Right cardiac atrium (tissue), 5 donors: ENCODE measurements around the gene MYO15A. TPM values are rescaled to one million over a fixed set of nuclear protein-coding genes. Genes with fewer than 3 reads are reported as not detected.

Experiments used
- ATAC-seq, 2 donors: fragments of 200-7000 bp; cut with Tn5 transposase; one replicate each; pipeline versions ENCODE4 v1.8.0 to v1.9.1; 2020; ENCODE audit warnings: moderate library complexity in 2 of 2, mild to moderate bottlenecking in 1 of 2
- DNase-seq, 3 donors: peaks; one replicate each; pipeline ENCODE4 v3.0.0-alpha.2; 2020
- H3K27ac ChIP-seq: one replicate; pipeline ENCODE4 v1.5.1; 2013; ENCODE audit warnings: mild to moderate bottlenecking, low read length, control low read depth, moderate library complexity
- H3K27me3 ChIP-seq: one replicate; pipeline ENCODE4 v1.6.1; 2013; ENCODE audit not compliant: control insufficient read depth, insufficient read depth
- H3K4me1 ChIP-seq: one replicate; pipeline ENCODE4 v1.6.1; 2013; ENCODE audit warnings: low read length; ENCODE audit not compliant: control insufficient read depth, insufficient read depth
- H3K4me3 ChIP-seq: one replicate; pipeline ENCODE4 v1.5.1; 2013; ENCODE audit warnings: low read length, control low read depth
- H3K9me3 ChIP-seq: one replicate; pipeline ENCODE4 v1.6.1; 2013; ENCODE audit warnings: low read length; ENCODE audit not compliant: control insufficient read depth
- WGBS: extraction: QIAGEN DNeasy Blood & Tissue Kit; methylation state at CpG from one replicate; pipeline ENCODE4 v1.1.7; 2013; 5-methylcytosine and 5-hydroxymethylcytosine counted together
- intact Hi-C, 4 donors: fragments of 100-400 bp; cut with DNase I; formaldehyde crosslinking; loops; one replicate each; pipeline versions ENCODE4 v1.11.0 to v1.14.0; 2022 to 2023
- polyA plus RNA-seq: library from polyadenylated mRNA; stranded (reverse); fragments of 200-250 nt; gene quantifications from one replicate; pipeline ENCODE4 v1.2.3, GENCODE V29; 2013
- total RNA-seq, 4 donors: library from RNA; stranded (reverse); fragmentation: NEBNext Ultra II Directional; extraction: Animal tissue kit (Norgen Biotek cat#: 25700); gene quantifications; one replicate each; pipeline ENCODE4 v1.2.1, GENCODE V29; 2021
- donor health status: healthy with polysubstance abuse.
- donor health status: DM: no; HTN: yes; CAD: no.
- donor health status: DM: no; HTN: no; CAD: no.
- donor health status: DM: no; HTN: yes; CAD: no; lungs with severe emphysema.
- donor health status: DM: yes; HTN: yes; CAD: no.

The MYO15A gene
- total and polyA plus RNA-seq, 5 donors, result 0.34 to 0.67 (median 0.59) TPM

- H3K4me3 ChIP-seq, result peak overlapping the region; percentile 76
- H3K27me3 ChIP-seq, result no peaks in the 10 kb centered on the region
- no peaks in the 10 kb centered on the region for H3K9me3 ChIP-seq
- whole genome bisulfite sequencing, result 28% methylated on average over 9 of the region's 9 CpGs
- peak in 1 of 3 donors; percentile 54 for DNase-seq
- H3K4me1 ChIP-seq, result peaks cover 36% of the 10 kb centered on the region
- no peak for ATAC-seq
- H3K27ac ChIP-seq, result peak overlapping the region; percentile 57
- intact Hi-C loops, result loop anchor here in 1 of 4 donors (5.0 kb wide), 1 partner anchor 46 kb away; no protein-coding TSS in a partner anchor
Observed at GRCh38 chr17:18187821-18188761, 79.5 kb downstream of the MYO15A start.

GRCh38 chr17:18190628-18191235, 82.2 kb downstream of the MYO15A start:
- DNase-seq, result no peak
- 29% methylated on average over 3 of the region's 3 CpGs for WGBS
- no peak for ATAC-seq
- Histone ChIP-seq H3K27ac (peak overlapping the region; percentile 84), H3K4me3 (no peak overlapping the region), H3K27me3 (no peaks in the 10 kb centered on the region), H3K9me3 (no peaks in the 10 kb centered on the region), H3K4me1 (peaks cover 45% of the 10 kb centered on the region)
- intact Hi-C loops, result no loop called here

- H3K27ac ChIP-seq, result peak overlapping the region; percentile 84
- no peak overlapping the region for H3K4me3 ChIP-seq
- H3K27me3 ChIP-seq, result no peaks in the 10 kb centered on the region
- H3K9me3 ChIP-seq, result no peaks in the 10 kb centered on the region
- peaks cover 42% of the 10 kb centered on the region for H3K4me1 ChIP-seq
- DNase-seq (peak; percentile 44 to 67 (median 60)), ATAC-seq (peak; percentile 47 to 58)
- WGBS, result 17% methylated on average over 3 of the region's 3 CpGs
- intact Hi-C loops, result no loop called here
Observed at GRCh38 chr17:18191236-18191667, 82.7 kb downstream of the MYO15A start.

GRCh38 chr17:18191967-18192366, 83.4 kb downstream of the MYO15A start:
- ATAC-seq (peak in 1 of 2 donors; percentile 18), DNase-seq (peak in 1 of 3 donors; percentile 30)
- WGBS, result 79% methylated on average over 2 of the region's 2 CpGs
- Histone ChIP-seq H3K27me3 (no peaks in the 10 kb centered on the region), H3K27ac (no peak overlapping the region), H3K4me1 (peaks cover 39% of the 10 kb centered on the region), H3K4me3 (no peak overlapping the region), H3K9me3 (no peaks in the 10 kb centered on the region)
- intact Hi-C loops, result no loop called here

- 83% methylated on average over 4 of the region's 4 CpGs for WGBS
- DNase-seq (no peak), ATAC-seq (no peak)
- no peaks in the 10 kb centered on the region for H3K27me3 ChIP-seq
- intact Hi-C loops, result no loop called here
- no peaks in the 10 kb centered on the region for H3K9me3 ChIP-seq
- H3K4me1 ChIP-seq, result peaks cover 41% of the 10 kb centered on the region
- no peak overlapping the region for H3K27ac ChIP-seq
- no peak overlapping the region for H3K4me3 ChIP-seq
Observed at GRCh38 chr17:18194394-18194793, 85.8 kb downstream of the MYO15A start.

- 61% methylated on average over 4 of the region's 4 CpGs for WGBS
- Histone ChIP-seq H3K27ac (no peak overlapping the region), H3K4me1 (peaks cover 39% of the 10 kb centered on the region), H3K27me3 (no peaks in the 10 kb centered on the region), H3K4me3 (no peak overlapping the region), H3K9me3 (no peaks in the 10 kb centered on the region)
- no peak for DNase-seq
- no peak for ATAC-seq
- intact Hi-C loops, result no loop called here
Observed at GRCh38 chr17:18194804-18195203, 86.2 kb downstream of the MYO15A start.

- WGBS, result 67% methylated on average over 5 of the region's 5 CpGs
- intact Hi-C loops, result no loop called here
- Histone ChIP-seq H3K4me3 (no peak overlapping the region), H3K9me3 (no peaks in the 10 kb centered on the region), H3K27me3 (no peaks in the 10 kb centered on the region), H3K4me1 (peaks cover 38% of the 10 kb centered on the region), H3K27ac (no peak overlapping the region)
- DNase-seq (no peak), ATAC-seq (no peak)
Observed at GRCh38 chr17:18195246-18195645, 86.7 kb downstream of the MYO15A start.

GRCh38 chr17:18197535-18198194, 89.1 kb downstream of the MYO15A start:
- H3K27me3 ChIP-seq, result no peaks in the 10 kb centered on the region
- ATAC-seq (no peak), DNase-seq (no peak)
- peaks cover 29% of the 10 kb centered on the region for H3K4me1 ChIP-seq
- intact Hi-C loops, result no loop called here
- 78% methylated on average over 3 of the region's 3 CpGs for WGBS
- no peak overlapping the region for H3K27ac ChIP-seq
- no peaks in the 10 kb centered on the region for H3K9me3 ChIP-seq
- H3K4me3 ChIP-seq, result no peak overlapping the region

- ATAC-seq (peak in 1 of 2 donors; percentile 45), DNase-seq (peak; percentile 27 to 56 (median 28))
- Histone ChIP-seq H3K27ac (no peak overlapping the region), H3K4me1 (peaks cover 28% of the 10 kb centered on the region), H3K9me3 (no peaks in the 10 kb centered on the region), H3K4me3 (no peak overlapping the region), H3K27me3 (no peaks in the 10 kb centered on the region)
- intact Hi-C loops, result no loop called here
- 11% methylated on average over 4 of the region's 4 CpGs for WGBS
Observed at GRCh38 chr17:18198530-18198929, 90.0 kb downstream of the MYO15A start.

GRCh38 chr17:18201108-18201507, 92.6 kb downstream of the MYO15A start:
- peaks cover 20% of the 10 kb centered on the region for H3K4me1 ChIP-seq
- H3K27me3 ChIP-seq, result no peaks in the 10 kb centered on the region
- peak in 1 of 2 donors; percentile 61 for ATAC-seq
- no peaks in the 10 kb centered on the region for H3K9me3 ChIP-seq
- WGBS, result 70% methylated on average over 4 of the region's 4 CpGs
- intact Hi-C loops, result loop anchor here in 1 of 4 donors (10.0 kb wide), 1 partner anchor 64 kb away; the partner anchor contains the start of gene MIEF2
- H3K4me3 ChIP-seq, result no peak overlapping the region
- peak overlapping the region; percentile 8 for H3K27ac ChIP-seq
- peak in 1 of 3 donors; percentile 53 for DNase-seq
